COLO829 (cell line): ENCODE data around the gene MINDY3.
"Not testable (repeated sequence)": the region's sequence is repeated elsewhere in the genome, so short reads cannot be mapped to it uniquely, and the experiment has no call there.

Experiments used
- DNase-seq: peaks from one replicate; pipeline ENCODE4 v3.0.0; 2012; ENCODE audit warnings: low spot score

Gene MINDY3

GRCh38 chr10:15780353-15781135 is 79.8 kb downstream of the MINDY3 start:
- no peak for DNase-seq

GRCh38 chr10:15775513-15775912 is 84.8 kb downstream of the MINDY3 start:
- no peak for DNase-seq

GRCh38 chr10:15774534-15774933 is 85.8 kb downstream of the MINDY3 start:
- DNase-seq = not testable (repeated sequence)

GRCh38 chr10:15764892-15765454 is 95.3 kb downstream of the MINDY3 start:
- DNase-seq = no peak

GRCh38 chr10:15763006-15763405 is 97.3 kb downstream of the MINDY3 start:
- no peak for DNase-seq

- DNase-seq = not testable (repeated sequence)
Measured at GRCh38 chr10:15762239-15762638, 98.1 kb downstream of the MINDY3 start.

- not testable (repeated sequence) for DNase-seq
Measured at GRCh38 chr10:15761224-15761623, 99.1 kb downstream of the MINDY3 start.

- DNase-seq = no peak
Measured at GRCh38 chr10:15760681-15761080, 99.6 kb downstream of the MINDY3 start.

GRCh38 chr10:15759265-15759664 is 101.0 kb downstream of the MINDY3 start:
- DNase-seq = no peak

- DNase-seq = no peak
Measured at GRCh38 chr10:15758618-15759017, 101.7 kb downstream of the MINDY3 start.

- no peak for DNase-seq
Measured at GRCh38 chr10:15754937-15755336, 105.4 kb downstream of the MINDY3 start.

GRCh38 chr10:15751046-15751445 is 109.3 kb downstream of the MINDY3 start:
- DNase-seq = no peak

GRCh38 chr10:15748126-15748525 is 112.2 kb downstream of the MINDY3 start:
- DNase-seq = no peak

- DNase-seq = no peak
Measured at GRCh38 chr10:15747632-15748031, 112.7 kb downstream of the MINDY3 start.

- no peak for DNase-seq
Measured at GRCh38 chr10:15745751-15746150, 114.6 kb downstream of the MINDY3 start.

GRCh38 chr10:15744217-15744865 is 116.0 kb downstream of the MINDY3 start:
- peak; percentile 35 for DNase-seq

GRCh38 chr10:15743443-15743842 is 116.9 kb downstream of the MINDY3 start:
- DNase-seq = no peak

- no peak for DNase-seq
Measured at GRCh38 chr10:15742836-15743235, 117.5 kb downstream of the MINDY3 start.

GRCh38 chr10:15742102-15742501 is 118.2 kb downstream of the MINDY3 start:
- no peak for DNase-seq

- no peak for DNase-seq
Measured at GRCh38 chr10:15741581-15741980, 118.7 kb downstream of the MINDY3 start.

- no peak for DNase-seq
Measured at GRCh38 chr10:15740261-15740660, 120.0 kb downstream of the MINDY3 start.

- no peak for DNase-seq
Measured at GRCh38 chr10:15739254-15739970, 120.9 kb downstream of the MINDY3 start.
